AG09309 (cell line): ENCODE measurements around the gene CYP11A1.

ENCODE experiments used
- DNase-seq: peaks from one replicate; pipeline ENCODE4 v3.0.0-alpha.2; 2010; ENCODE audit warnings: low read depth
- H3K4me3 ChIP-seq: 2 replicates; pipeline ENCODE4 v1.5.1; 2011; ENCODE audit warnings: mild to moderate bottlenecking, low read depth, low read length, moderate library complexity; ENCODE audit not compliant: control insufficient read depth
- CTCF ChIP-seq: IDR thresholded peaks from 2 replicates; pipeline ENCODE4 v1.5.1; 2011; ENCODE audit warnings: mild to moderate bottlenecking, low read depth, low read length, inconsistent platforms; ENCODE audit not compliant: insufficient read depth, control insufficient read depth; ENCODE audit errors: missing control alignments

Gene CYP11A1

GRCh38 chr15:74406517-74406916 lies 39.1 kb upstream of the CYP11A1 start:
- DNase-seq = no peak
- H3K4me3 ChIP-seq = no peak overlapping the region
- TF ChIP-seq CTCF = no peak

- no peak for TF ChIP-seq CTCF
- DNase-seq = no peak
- no peak overlapping the region for H3K4me3 ChIP-seq
These were observed 38.4 kb upstream of the CYP11A1 start for GRCh38 chr15:74405823-74406222.

- H3K4me3 ChIP-seq = no peak overlapping the region
- no peak for DNase-seq
- no peak for TF ChIP-seq CTCF
These were observed 36.6 kb upstream of the CYP11A1 start for GRCh38 chr15:74403991-74404563.

- TF ChIP-seq CTCF = no peak
- H3K4me3 ChIP-seq = no peak overlapping the region
These were observed 36.1 kb upstream of the CYP11A1 start for GRCh38 chr15:74403588-74403919.

GRCh38 chr15:74402873-74403587 lies 35.6 kb upstream of the CYP11A1 start:
- no peak overlapping the region for H3K4me3 ChIP-seq
- TF ChIP-seq CTCF = no peak
- no peak for DNase-seq

More at GRCh38 chr15:74403588-74403919, 36.1 kb upstream of the CYP11A1 start:
- DNase-seq = no peak

- TF ChIP-seq CTCF = no peak
- no peak overlapping the region for H3K4me3 ChIP-seq
- DNase-seq = no peak
These were observed 34.9 kb upstream of the CYP11A1 start for GRCh38 chr15:74402337-74402841.
